Measurements from ENCODE around the gene FAN1.

The FAN1 gene

GRCh38 chr15:30974112-30974511 lies 70.4 kb downstream of the FAN1 start:
- no peak overlapping the region for H3K4me3 ChIP-seq (ENCODE audit: insufficient read depth, low read depth, low read length, poor library complexity, severe bottlenecking)
- no peaks in the 10 kb centered on the region for H3K27me3 ChIP-seq (replicated peaks; ENCODE audit: control insufficient read depth, insufficient read depth, low read length, poor library complexity, severe bottlenecking)
- no peaks in the 10 kb centered on the region for H3K4me1 ChIP-seq (ENCODE audit: control insufficient read depth, insufficient read depth, low read length, poor library complexity, severe bottlenecking)
- H3K36me3 ChIP-seq (ENCODE audit: control insufficient read depth, insufficient read depth, low read length): peaks cover 25% of the 10 kb centered on the region
- no peak for DNase-seq
- H3K9me3 ChIP-seq (ENCODE audit: control insufficient read depth, low read length): no peaks in the 10 kb centered on the region
- H3K27ac ChIP-seq (ENCODE audit: insufficient read depth, low read length, poor library complexity, severe bottlenecking): no peak overlapping the region

DNA sequence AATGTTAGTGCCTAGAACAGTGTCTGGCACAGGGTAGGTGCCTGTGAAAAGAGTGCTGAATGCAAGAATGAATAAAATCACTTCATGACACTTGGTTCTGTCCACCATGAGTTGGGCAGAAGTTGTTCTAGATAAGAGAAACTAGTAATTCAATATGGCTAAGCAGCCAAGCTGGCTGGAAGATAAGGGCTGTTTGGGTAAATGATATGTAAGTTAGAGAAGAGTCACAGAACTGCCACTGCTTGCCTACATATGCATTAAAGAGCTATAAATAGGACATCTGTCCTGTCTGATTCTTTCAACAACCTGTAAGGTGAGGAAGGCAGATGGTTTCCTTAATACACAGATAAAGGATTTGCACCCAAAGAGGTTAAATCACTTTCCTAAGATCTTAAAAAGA lies 74.6 kb downstream of the FAN1 start:
- H3K4me3 ChIP-seq (ENCODE audit: insufficient read depth, low read depth, low read length, poor library complexity, severe bottlenecking): no peak overlapping the region
- H3K27me3 ChIP-seq (replicated peaks; ENCODE audit: control insufficient read depth, insufficient read depth, low read length, poor library complexity, severe bottlenecking): no peaks in the 10 kb centered on the region
- H3K4me1 ChIP-seq (ENCODE audit: control insufficient read depth, insufficient read depth, low read length, poor library complexity, severe bottlenecking): no peaks in the 10 kb centered on the region
- H3K9me3 ChIP-seq (ENCODE audit: control insufficient read depth, low read length): no peaks in the 10 kb centered on the region
- no peak for DNase-seq
- no peak overlapping the region for H3K27ac ChIP-seq (ENCODE audit: insufficient read depth, low read length, poor library complexity, severe bottlenecking)
- H3K36me3 ChIP-seq (ENCODE audit: control insufficient read depth, insufficient read depth, low read length): peaks cover 14% of the 10 kb centered on the region

DNA sequence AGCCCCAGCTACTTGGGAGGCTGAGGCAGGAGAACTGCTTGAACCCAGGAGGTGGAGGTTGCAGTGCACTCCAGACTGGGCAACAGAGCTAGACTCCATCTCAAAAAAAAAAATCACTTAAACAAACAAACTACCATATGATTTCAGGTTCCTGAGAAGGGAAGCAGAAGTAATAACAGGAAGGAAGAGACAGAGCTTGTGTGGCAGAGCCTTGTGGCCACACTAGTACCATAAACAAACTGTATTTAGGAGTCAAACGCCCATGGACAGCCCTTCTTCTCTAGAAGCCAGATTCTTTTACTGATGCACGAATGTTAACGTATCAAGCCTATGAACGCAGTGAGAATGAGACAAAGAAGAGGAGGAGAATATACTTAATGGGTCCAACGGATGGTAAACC lies 75.7 kb downstream of the FAN1 start:
- H3K4me3 ChIP-seq (ENCODE audit: insufficient read depth, low read depth, low read length, poor library complexity, severe bottlenecking): no peak overlapping the region

GRCh38 chr15:30984118-30984517 lies 80.4 kb downstream of the FAN1 start:
- no peak overlapping the region for H3K27ac ChIP-seq (ENCODE audit: insufficient read depth, low read length, poor library complexity, severe bottlenecking)
- DNase-seq: no peak
- no peaks in the 10 kb centered on the region for H3K27me3 ChIP-seq (replicated peaks; ENCODE audit: control insufficient read depth, insufficient read depth, low read length, poor library complexity, severe bottlenecking)
- H3K9me3 ChIP-seq (ENCODE audit: control insufficient read depth, low read length): no peaks in the 10 kb centered on the region
- no peak overlapping the region for H3K4me3 ChIP-seq (ENCODE audit: insufficient read depth, low read depth, low read length, poor library complexity, severe bottlenecking)
- H3K4me1 ChIP-seq (ENCODE audit: control insufficient read depth, insufficient read depth, low read length, poor library complexity, severe bottlenecking): peaks cover 9% of the 10 kb centered on the region
- peaks cover 6% of the 10 kb centered on the region for H3K36me3 ChIP-seq (ENCODE audit: control insufficient read depth, insufficient read depth, low read length)

More for the DNA sequence above, 75.7 kb downstream of the FAN1 start:
- no peak for DNase-seq
- Histone ChIP-seq H3K9me3 (ENCODE audit: control insufficient read depth, low read length) (no peaks in the 10 kb centered on the region), H3K27ac (ENCODE audit: insufficient read depth, low read length, poor library complexity, severe bottlenecking) (no peak overlapping the region), H3K36me3 (ENCODE audit: control insufficient read depth, insufficient read depth, low read length) (peaks cover 8% of the 10 kb centered on the region), H3K27me3 (replicated peaks; ENCODE audit: control insufficient read depth, insufficient read depth, low read length, poor library complexity, severe bottlenecking) (no peaks in the 10 kb centered on the region), H3K4me1 (ENCODE audit: control insufficient read depth, insufficient read depth, low read length, poor library complexity, severe bottlenecking) (no peaks in the 10 kb centered on the region)

DNA sequence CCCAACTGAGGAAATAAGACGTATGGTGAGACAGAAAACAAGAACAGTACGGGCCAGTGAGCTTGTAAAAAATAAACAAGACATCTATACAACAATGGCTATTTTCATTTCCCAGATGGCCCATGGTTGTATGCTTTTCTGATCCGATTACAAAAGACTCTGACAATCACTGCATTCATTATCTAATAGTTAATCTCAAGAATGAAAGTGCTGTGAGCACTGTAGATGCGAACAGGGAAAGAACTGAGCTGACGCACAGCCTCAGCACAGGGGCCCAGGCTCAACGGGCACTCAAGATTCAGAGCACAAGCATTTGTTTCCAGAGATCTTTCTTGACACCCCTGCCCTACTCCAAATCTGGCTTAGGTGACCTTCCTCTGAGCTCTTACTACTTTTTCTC lies 80.8 kb downstream of the FAN1 start:
- peaks cover 12% of the 10 kb centered on the region for H3K4me1 ChIP-seq (ENCODE audit: control insufficient read depth, insufficient read depth, low read length, poor library complexity, severe bottlenecking)
- no peak overlapping the region for H3K27ac ChIP-seq (ENCODE audit: insufficient read depth, low read length, poor library complexity, severe bottlenecking)
- H3K27me3 ChIP-seq (replicated peaks; ENCODE audit: control insufficient read depth, insufficient read depth, low read length, poor library complexity, severe bottlenecking): no peaks in the 10 kb centered on the region
- H3K4me3 ChIP-seq (ENCODE audit: insufficient read depth, low read depth, low read length, poor library complexity, severe bottlenecking): no peak overlapping the region
- no peaks in the 10 kb centered on the region for H3K9me3 ChIP-seq (ENCODE audit: control insufficient read depth, low read length)
- no peak for DNase-seq
- H3K36me3 ChIP-seq (ENCODE audit: control insufficient read depth, insufficient read depth, low read length): peaks cover 6% of the 10 kb centered on the region

DNA sequence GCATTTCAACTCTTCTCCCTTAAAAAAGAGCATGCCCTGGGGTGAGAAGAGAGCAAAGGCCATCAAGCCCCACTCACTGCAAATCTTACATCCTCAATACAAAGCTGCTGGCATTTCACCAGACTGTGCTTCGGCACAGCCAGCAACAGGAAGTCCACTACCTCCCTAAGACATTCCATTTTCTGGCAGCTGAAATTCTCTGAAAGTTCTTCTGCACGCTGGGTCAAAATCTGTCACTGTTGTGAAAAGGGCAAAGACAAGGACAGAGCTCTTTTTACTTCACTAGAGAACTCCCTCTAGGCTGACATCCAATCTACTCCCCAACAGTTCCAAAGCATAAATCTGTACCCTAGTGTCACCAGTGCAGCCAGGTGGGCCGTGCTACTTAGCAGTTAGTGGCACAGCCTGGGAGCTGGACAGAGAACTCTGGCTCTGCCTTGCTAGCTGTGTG lies 81.4 kb downstream of the FAN1 start:
- no peak for DNase-seq
- Histone ChIP-seq H3K36me3 (ENCODE audit: control insufficient read depth, insufficient read depth, low read length) (peaks cover 6% of the 10 kb centered on the region), H3K9me3 (ENCODE audit: control insufficient read depth, low read length) (no peaks in the 10 kb centered on the region), H3K4me1 (ENCODE audit: control insufficient read depth, insufficient read depth, low read length, poor library complexity, severe bottlenecking) (peaks cover 17% of the 10 kb centered on the region), H3K27me3 (replicated peaks; ENCODE audit: control insufficient read depth, insufficient read depth, low read length, poor library complexity, severe bottlenecking) (no peaks in the 10 kb centered on the region), H3K27ac (ENCODE audit: insufficient read depth, low read length, poor library complexity, severe bottlenecking) (no peak overlapping the region), H3K4me3 (ENCODE audit: insufficient read depth, low read depth, low read length, poor library complexity, severe bottlenecking) (no peak overlapping the region)

DNA sequence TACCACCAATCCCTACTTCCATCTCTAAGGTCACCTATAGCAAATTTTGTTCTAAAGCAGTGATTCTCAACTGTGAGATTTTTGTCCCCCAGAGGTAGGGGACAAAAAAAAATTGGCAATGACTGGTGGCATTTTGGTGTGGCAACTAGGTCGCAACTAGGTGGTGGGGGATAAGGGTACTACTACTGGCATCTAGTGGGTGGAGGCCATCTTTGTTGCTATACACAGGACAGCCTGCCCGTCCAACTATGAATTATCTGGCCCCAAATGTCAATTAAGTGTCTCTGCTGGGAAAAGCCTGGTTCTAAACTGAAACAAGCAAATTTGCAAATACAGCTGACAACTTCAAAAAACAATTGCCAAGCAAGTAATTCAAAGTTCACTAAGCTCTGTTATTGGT lies 86.3 kb downstream of the FAN1 start:
- H3K27ac ChIP-seq (ENCODE audit: insufficient read depth, low read length, poor library complexity, severe bottlenecking): no peak overlapping the region
- H3K4me3 ChIP-seq (ENCODE audit: insufficient read depth, low read depth, low read length, poor library complexity, severe bottlenecking): peak overlapping the region; percentile 99
- no peaks in the 10 kb centered on the region for H3K9me3 ChIP-seq (ENCODE audit: control insufficient read depth, low read length)
- peaks cover 6% of the 10 kb centered on the region for H3K36me3 ChIP-seq (ENCODE audit: control insufficient read depth, insufficient read depth, low read length)
- H3K27me3 ChIP-seq (replicated peaks; ENCODE audit: control insufficient read depth, insufficient read depth, low read length, poor library complexity, severe bottlenecking): no peaks in the 10 kb centered on the region
- H3K4me1 ChIP-seq (ENCODE audit: control insufficient read depth, insufficient read depth, low read length, poor library complexity, severe bottlenecking): peaks cover 19% of the 10 kb centered on the region
- DNase-seq: no peak

DNA sequence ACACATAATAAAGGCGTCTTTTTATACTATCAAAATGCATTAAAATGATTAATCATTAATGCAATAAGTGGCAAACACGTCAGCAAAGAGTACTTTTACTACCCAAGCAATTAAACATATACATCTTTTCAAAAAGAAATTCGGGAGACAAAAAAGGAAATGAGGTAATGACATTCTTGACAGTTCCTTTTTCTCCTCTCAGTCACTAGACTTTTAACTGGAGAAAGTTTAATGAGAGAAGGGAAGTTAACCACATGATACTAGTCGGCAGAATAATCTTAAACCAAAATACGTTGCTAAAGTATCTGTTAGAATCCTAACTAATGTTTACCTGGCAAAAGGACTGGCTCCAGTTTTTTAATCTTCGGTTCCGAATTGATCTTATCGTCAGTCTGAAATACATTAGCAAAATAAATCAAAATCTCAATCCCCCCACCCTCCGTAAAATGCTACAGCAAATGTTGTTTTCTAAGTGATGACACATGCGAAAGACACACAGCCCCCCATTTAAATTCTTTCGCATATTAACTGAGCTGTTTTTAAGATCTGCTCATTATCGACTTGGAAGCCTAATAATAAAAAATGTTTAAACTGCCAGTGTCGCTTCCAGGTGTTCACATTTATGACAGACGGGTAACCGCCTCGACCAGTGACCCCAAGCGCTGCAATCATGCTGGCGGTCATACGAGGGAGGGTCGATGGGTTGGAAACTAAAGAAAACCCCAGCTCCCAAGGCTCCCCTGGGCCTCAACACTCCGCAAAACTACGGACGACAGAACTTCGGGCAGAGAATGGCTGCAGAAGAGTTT lies 86.9 kb downstream of the FAN1 start:
- H3K4me1 ChIP-seq (ENCODE audit: control insufficient read depth, insufficient read depth, low read length, poor library complexity, severe bottlenecking): peaks cover 19% of the 10 kb centered on the region
- peak overlapping the region; percentile 77 for H3K27ac ChIP-seq (ENCODE audit: insufficient read depth, low read length, poor library complexity, severe bottlenecking)
- H3K27me3 ChIP-seq (replicated peaks; ENCODE audit: control insufficient read depth, insufficient read depth, low read length, poor library complexity, severe bottlenecking): no peaks in the 10 kb centered on the region
- peak overlapping the region; percentile 99 for H3K4me3 ChIP-seq (ENCODE audit: insufficient read depth, low read depth, low read length, poor library complexity, severe bottlenecking)
- no peaks in the 10 kb centered on the region for H3K9me3 ChIP-seq (ENCODE audit: control insufficient read depth, low read length)
- no peak for DNase-seq
- H3K36me3 ChIP-seq (ENCODE audit: control insufficient read depth, insufficient read depth, low read length): peaks cover 6% of the 10 kb centered on the region

DNA sequence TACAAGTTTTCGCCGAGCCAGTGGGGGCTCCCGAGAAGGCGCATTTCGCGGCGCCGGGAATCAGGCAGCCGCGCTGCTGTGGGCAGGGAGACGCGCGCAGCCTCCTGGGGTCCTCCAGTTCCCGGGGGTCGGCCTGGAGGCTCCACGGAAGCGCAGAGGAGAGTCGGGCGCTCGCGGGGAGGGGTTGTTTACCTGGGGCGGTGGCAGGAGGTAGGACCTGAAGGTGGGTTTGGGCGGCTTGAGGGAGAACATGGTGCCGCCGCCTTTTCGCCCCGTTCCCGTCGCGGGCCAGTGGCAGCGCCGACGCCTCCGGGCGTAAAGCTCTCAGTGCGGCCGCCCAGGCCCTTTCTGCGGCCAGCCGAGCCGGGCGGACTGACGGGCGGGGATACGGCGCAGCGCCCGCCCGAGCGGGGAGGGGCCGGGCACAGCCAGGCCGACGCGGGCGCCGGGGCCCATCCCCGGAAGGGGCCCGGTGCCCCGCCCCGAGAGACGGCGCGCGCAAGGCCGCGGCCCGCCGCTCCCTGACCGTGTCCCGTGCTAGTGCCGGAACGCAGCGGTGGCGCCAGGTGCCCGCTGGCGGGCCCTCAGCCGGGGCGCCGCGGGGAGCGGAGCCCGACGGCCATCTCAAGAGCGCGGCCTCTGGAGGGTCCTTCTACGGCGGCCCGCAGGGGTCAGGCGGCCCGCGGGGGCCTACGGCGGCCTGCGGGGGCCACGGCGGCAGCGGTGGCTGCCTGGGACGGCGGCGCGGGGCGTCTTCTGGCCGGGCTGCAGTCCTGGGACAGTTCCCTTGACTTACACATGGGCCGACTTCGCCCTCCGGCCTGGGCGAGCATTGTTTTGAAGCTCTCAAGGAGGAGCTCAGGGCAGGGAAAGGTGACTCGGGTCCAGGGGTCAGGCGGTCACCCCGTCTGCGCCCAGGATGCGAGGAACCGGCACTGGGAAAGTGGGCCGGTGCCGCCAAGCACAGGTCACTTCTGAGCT lies 87.8 kb downstream of the FAN1 start, which contains the start of gene MTMR10:
Gene MTMR10, minus strand, starts transcription at position 374 of the 981 bp plus-strand sequence. Its CDS starts 122 bp downstream, at position 252.
- H3K36me3 ChIP-seq (ENCODE audit: control insufficient read depth, insufficient read depth, low read length): peaks cover 3% of the 10 kb centered on the region
- H3K27me3 ChIP-seq (replicated peaks; ENCODE audit: control insufficient read depth, insufficient read depth, low read length, poor library complexity, severe bottlenecking): no peaks in the 10 kb centered on the region
- H3K27ac ChIP-seq (ENCODE audit: insufficient read depth, low read length, poor library complexity, severe bottlenecking): peak within 1 kb of the TSS; percentile 77
- H3K9me3 ChIP-seq (ENCODE audit: control insufficient read depth, low read length): no peaks in the 10 kb centered on the region
- peaks cover 19% of the 10 kb centered on the region for H3K4me1 ChIP-seq (ENCODE audit: control insufficient read depth, insufficient read depth, low read length, poor library complexity, severe bottlenecking)
- DNase-seq: peak; percentile 56 to 62 (median 61)
- peak within 1 kb of the TSS; percentile 99 for H3K4me3 ChIP-seq (ENCODE audit: insufficient read depth, low read depth, low read length, poor library complexity, severe bottlenecking)
